Stimulated activated CD8-positive, alpha-beta memory T cell treated with anti-CD3 and anti-CD28 coated beads, Interleukin-7, amount 100 ng/mL, for 4 hours (primary cell): ENCODE results near the gene SCLT1.
A peak's percentile ranks its signal among the peaks of the same experiment; 100 is the strongest.

Experiments used
- DNase-seq, 2 donors: peaks; one replicate each; pipeline ENCODE4 v3.0.0-alpha.2; 2020; ENCODE audit warnings: low read depth in 2 of 2

SCLT1 gene

GRCh38 chr4:128869776-128870509, 223.4 kb downstream of the SCLT1 start:
- no peak for DNase-seq

GRCh38 chr4:128868758-128869157, 224.6 kb downstream of the SCLT1 start:
- no peak for DNase-seq

GRCh38 chr4:128866691-128867090, 226.6 kb downstream of the SCLT1 start:
- DNase-seq = no peak

- no peak for DNase-seq
These were observed 227.1 kb downstream of the SCLT1 start for GRCh38 chr4:128866269-128866668.

GRCh38 chr4:128865132-128865531, 228.2 kb downstream of the SCLT1 start:
- DNase-seq = no peak

GRCh38 chr4:128863312-128864075, 229.8 kb downstream of the SCLT1 start:
- peak; percentile 24 to 45 for DNase-seq

- DNase-seq = peak; percentile 28 to 31
These were observed 230.6 kb downstream of the SCLT1 start for GRCh38 chr4:128862608-128863311.

- no peak for DNase-seq
These were observed 231.4 kb downstream of the SCLT1 start for GRCh38 chr4:128861856-128862518.

GRCh38 chr4:128859887-128860677, 233.3 kb downstream of the SCLT1 start:
- DNase-seq = no peak

GRCh38 chr4:128858879-128859671, 234.3 kb downstream of the SCLT1 start:
- DNase-seq = no peak

- no peak for DNase-seq
These were observed 237.1 kb downstream of the SCLT1 start for GRCh38 chr4:128856246-128856645.

GRCh38 chr4:128855621-128856020, 237.7 kb downstream of the SCLT1 start:
- DNase-seq = no peak

- no peak for DNase-seq
These were observed 238.9 kb downstream of the SCLT1 start for GRCh38 chr4:128854433-128854832.

GRCh38 chr4:128853741-128854140, 239.6 kb downstream of the SCLT1 start:
- no peak for DNase-seq

- DNase-seq = no peak
These were observed 243.1 kb downstream of the SCLT1 start for GRCh38 chr4:128850252-128850651.

GRCh38 chr4:128848461-128848860, 244.9 kb downstream of the SCLT1 start:
- no peak for DNase-seq

- no peak for DNase-seq
These were observed 246.1 kb downstream of the SCLT1 start for GRCh38 chr4:128847082-128847724.

GRCh38 chr4:128846063-128846462, 247.3 kb downstream of the SCLT1 start:
- DNase-seq = no peak

- no peak for DNase-seq
These were observed 248.4 kb downstream of the SCLT1 start for GRCh38 chr4:128844931-128845330.

- DNase-seq = no peak
These were observed 251.9 kb downstream of the SCLT1 start for GRCh38 chr4:128841402-128841801.
